HG03460 (cell line): ENCODE results near the gene SCGN.

Experiments
- ATAC-seq: cut with Tn5 transposase; IDR thresholded peaks from one replicate; pipeline ENCODE4 v1.9.1; 2021; ENCODE audit not compliant: unreplicated experiment

SCGN gene

GRCh38 chr6:25640446-25640845 lies 11.6 kb upstream of the SCGN start:
- ATAC-seq = no peak

- no peak for ATAC-seq
Observed at GRCh38 chr6:25640891-25641290, 11.1 kb upstream of the SCGN start.

- ATAC-seq = no peak
Observed at GRCh38 chr6:25641377-25641776, 10.6 kb upstream of the SCGN start.

GRCh38 chr6:25641940-25642666 lies 9.9 kb upstream of the SCGN start:
- no peak for ATAC-seq

GRCh38 chr6:25642667-25643328 lies 9.2 kb upstream of the SCGN start:
- no peak for ATAC-seq

DNA sequence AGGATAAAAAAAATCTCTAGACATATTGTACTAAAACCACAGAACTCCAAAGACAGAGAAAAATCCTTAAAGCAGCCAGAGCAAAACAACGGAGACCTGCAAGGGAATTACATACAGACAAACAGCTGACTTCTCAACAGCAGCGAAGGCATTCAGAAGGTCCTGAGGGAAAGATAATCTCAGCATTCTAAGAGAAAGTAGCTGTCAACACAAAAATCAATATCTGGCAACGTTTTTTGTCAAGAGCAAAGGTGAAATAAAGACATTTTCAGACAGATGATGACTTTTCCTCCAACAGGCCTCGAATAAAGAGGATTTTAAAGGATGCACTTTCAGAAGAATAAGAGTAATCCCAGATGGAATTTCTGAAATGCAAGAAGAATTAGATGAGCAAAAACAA lies 6.1 kb upstream of the SCGN start:
- no peak for ATAC-seq

DNA sequence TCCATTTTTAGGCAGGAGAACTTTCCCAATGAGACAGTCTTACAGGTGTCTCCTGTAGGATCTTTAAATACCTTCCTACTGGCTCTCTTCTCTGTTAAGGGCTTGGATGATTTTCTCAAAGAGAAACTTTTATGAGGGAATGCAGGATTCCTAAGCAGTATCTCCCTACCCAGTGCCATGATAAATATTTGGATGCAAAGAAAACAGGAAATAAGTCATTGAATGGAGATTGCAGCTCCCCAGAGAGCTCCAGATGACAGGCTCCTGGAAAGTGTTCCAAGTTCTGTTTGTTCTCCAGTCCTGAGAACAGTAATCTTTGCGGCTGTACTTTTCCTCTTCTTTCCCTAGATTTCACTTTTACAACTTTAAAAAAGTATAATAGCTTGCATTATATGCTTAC lies 2.4 kb upstream of the SCGN start:
- ATAC-seq = no peak

DNA sequence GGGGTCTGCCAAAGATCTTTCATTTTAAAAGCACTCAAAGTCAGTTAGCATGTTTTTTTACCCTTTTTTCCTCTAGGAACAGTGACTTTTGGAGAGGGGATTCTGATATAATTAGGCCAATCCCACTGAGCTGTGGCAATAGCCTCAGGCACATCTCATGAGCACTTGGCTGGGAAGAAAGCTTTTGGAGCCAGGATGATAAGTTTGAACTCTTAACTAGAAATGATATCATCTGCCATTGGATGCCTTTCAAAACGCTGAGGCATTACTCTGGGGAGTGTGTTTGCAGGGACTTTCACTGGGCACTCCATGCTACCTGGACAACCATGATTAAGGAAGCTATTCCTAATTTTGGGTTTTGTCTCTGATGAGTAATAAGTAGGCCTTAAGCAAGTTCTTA lies 3.7 kb downstream of the SCGN start:
- ATAC-seq = no peak

DNA sequence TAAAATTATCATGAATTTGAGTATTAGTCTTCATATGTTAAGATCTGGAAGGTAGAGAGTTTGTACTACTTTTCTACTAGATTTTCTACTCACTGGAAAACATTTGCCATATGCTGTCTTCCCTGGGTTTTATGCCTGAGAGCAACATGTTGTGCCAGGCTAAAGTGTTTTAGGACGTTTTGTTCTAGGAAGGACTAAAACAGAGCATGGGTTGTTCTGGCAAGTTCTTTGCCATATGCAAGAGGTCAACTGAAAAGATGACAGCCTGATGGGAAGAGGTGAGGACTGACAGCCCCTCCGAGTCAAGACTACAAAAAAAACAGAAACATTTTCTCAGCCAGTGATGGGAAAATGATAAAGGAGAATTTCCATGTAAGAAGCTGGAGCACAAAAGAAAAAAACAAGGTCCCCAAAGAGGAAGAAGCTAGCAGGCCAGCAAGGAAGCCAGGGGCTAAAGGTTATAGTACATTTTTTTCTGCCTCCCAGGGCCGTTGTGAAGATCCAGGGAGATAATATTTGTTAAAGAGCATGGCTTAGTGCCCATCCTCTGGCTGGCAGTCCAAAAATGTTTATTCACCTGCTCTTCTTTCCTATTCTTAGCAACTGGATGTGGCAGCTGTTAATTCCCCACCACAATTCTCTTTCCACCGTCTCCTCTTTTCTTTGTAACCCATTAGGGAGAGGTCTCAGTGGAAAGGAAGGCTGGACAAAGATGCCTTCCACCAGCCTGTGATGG lies 7.8 kb downstream of the SCGN start:
- ATAC-seq = no peak

- ATAC-seq = no peak
Observed at GRCh38 chr6:25660512-25660911, 8.5 kb downstream of the SCGN start.

GRCh38 chr6:25661129-25661779 lies 9.2 kb downstream of the SCGN start:
- ATAC-seq = no peak

DNA sequence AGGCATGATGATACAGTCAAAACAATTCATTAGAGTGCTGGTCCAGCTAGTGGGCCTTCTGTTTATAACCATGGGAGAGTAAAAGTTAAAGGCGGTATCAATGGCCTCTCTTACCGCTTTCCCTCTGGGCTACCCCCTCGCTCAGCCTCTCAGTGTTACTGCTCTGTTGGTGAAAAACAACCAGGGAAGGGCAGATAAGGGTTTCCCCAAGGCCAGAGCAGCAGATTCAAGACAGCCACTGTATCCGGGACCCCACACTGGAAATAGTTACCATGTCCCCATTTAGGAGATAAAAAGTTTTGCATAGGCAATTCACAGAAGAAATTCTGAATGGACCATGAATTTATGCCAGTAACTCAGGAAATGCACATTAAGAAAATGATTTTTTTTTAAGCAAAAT lies 13.4 kb downstream of the SCGN start:
- no peak for ATAC-seq

GRCh38 chr6:25669413-25669812 lies 17.4 kb downstream of the SCGN start:
- ATAC-seq = no peak

GRCh38 chr6:25670208-25670607 lies 18.2 kb downstream of the SCGN start:
- ATAC-seq = no peak

DNA sequence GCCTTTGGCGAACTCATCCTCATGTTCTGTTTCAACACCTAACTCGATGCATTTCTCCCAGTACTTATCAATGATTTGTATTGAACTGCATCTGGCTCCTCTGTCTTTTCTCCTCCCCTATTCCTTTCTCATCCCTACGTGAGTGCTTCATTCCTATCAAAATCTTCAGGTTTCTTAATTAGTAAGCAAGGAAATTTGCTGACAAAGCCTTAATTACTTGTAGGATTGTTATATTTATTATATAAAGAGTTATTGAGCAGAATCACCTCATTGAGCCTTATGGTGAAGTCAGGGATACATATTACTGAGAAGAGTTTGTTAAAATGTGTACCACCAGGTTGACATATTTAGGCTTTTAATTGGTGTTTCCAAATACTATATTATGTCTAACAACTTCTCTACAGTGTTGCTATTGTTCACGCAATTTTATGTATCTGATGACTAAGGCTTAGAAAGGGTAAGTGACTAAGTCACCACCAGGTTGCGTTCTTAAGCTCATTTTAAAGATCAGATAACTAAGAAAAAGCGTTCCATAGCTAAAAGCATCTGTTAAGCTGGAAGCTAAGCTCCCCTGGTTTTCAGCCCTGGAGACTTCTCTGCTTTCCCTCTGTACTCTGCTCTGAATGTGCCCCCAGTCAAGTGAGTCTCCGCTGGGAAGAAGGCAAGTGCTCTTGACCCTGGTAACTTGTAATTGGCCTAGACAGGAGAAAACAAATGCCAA lies 18.9 kb downstream of the SCGN start:
- ATAC-seq = no peak

DNA sequence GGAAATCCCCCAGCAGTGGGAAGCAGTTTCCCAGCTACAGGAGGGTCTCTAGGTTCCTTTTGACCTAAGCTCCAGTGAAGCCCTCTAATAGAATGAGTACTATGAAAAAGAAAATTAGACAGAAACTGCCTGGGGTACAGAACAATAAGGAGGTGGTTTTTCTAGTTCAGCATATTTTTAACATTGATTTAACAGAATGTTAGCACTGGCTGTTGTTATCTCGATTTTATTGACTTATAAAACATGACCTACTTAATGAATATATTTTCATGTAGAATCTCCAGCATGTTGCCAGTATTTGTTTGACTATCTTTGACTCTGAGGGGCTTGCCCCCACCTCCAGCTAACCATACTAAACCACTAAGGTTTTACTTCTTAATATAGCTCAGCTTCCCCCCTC lies 19.6 kb downstream of the SCGN start:
- ATAC-seq = no peak

DNA sequence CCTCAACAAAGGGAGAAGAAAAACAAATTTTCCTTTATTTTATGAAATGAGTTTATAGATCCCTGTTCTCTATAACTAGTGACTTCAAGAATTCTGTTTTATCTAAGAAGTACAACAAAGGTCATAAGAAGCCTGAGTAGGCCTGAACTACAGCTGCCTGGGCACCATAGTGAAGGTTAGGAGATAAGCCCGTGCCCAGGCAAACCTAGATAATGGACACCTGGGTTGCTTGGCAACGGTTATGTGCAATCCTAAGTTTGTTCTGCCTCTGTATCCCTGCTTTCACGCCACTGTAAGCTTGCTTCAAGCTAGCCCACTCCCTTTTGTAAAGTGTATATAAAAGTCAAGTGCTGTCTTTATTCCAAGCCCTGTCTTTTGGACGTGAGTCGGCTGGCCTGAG lies 23.2 kb downstream of the SCGN start:
- ATAC-seq = no peak

- no peak for ATAC-seq
Observed at GRCh38 chr6:25676775-25677174, 24.8 kb downstream of the SCGN start.

DNA sequence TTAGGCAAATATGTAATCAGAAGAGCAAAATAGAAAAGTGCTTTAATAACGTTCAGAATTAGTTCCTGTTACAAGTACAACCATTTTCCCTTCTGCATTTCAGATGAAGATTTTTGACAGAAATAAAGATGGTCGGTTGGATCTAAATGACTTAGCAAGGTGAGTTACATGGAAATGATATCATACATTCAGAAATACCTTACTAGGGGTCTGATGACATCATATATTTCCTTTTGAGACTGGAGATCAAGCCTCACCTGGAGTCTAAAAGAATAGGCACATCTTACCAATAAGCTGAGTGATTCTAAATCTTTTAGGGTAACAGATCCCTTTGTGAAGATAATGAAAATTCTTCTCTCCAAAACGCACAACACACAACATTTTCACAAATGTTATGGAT lies 29.8 kb downstream of the SCGN start:
- ATAC-seq = no peak

- no peak for ATAC-seq
Observed at GRCh38 chr6:25682324-25682723, 30.3 kb downstream of the SCGN start.

- no peak for ATAC-seq
Observed at GRCh38 chr6:25684565-25684964, 32.5 kb downstream of the SCGN start.
